SK-N-SH (cell line): ENCODE results near the gene RBL1. TPM values are rescaled to one million over a fixed set of nuclear protein-coding genes. Genes with fewer than 3 reads are reported as not detected.

Source experiments
- CTCF ChIA-PET: fragments of 300-600, 350-600 bp; formaldehyde crosslinking; extraction: SDS; loops from one replicate; lab custom pipeline; 2021; lab: Yijun Ruan, JAX
- POLR2A ChIA-PET: fragments of 350-600 bp; sonication (Branson Sonifier 250); formaldehyde crosslinking; extraction: SDS; loops from one replicate; lab custom pipeline; 2020; ENCODE audit warnings: antibody characterized with exemption, inconsistent platforms; lab: Yijun Ruan, JAX
- DNase-seq: peaks from one replicate; pipeline ENCODE4 v3.0.0; 2012
- H2AFZ ChIP-seq: fragments of 200-600 bp; sonication (generic); 2 replicates; pipeline ENCODE4 v1.8.1; 2016; ENCODE audit warnings: antibody characterized with exemption, mild to moderate bottlenecking, low read depth
- H3F3A ChIP-seq: fragments of 200-600 bp; sonication (generic); replicated peaks from 2 replicates; pipeline ENCODE3; 2016; ENCODE audit warnings: antibody characterized with exemption, mild to moderate bottlenecking; ENCODE audit not compliant: insufficient read depth
- H3K27ac ChIP-seq, 2 experiments: fragments of 200-500 bp in 1 of 2; fragments of 200-600 bp in 1 of 2; sonication (Bioruptor generic) in 1 of 2; sonication (generic), shearing (Covaris generic) in 1 of 2; 2 replicates each; pipeline versions ENCODE4 v1.5.1 to v1.6.1; 2014 to 2016; ENCODE audit warnings: low read depth in 2 of 2, inconsistent platforms in 1 of 2, low read length in 1 of 2, mild to moderate bottlenecking in 1 of 2, mixed read lengths in 1 of 2
- H3K27me3 ChIP-seq: fragments of 200-600 bp; sonication (generic), shearing (Covaris generic); 2 replicates; pipeline ENCODE4 v1.6.1; 2016; ENCODE audit warnings: mixed run types; ENCODE audit not compliant: insufficient read depth
- H3K36me3 ChIP-seq, 2 experiments: fragments of 200-500 bp in 1 of 2; fragments of 200-600 bp in 1 of 2; sonication (Bioruptor generic) in 1 of 2; sonication (generic) in 1 of 2; replicated peaks in 1 of 2; 2 replicates each; pipeline versions ENCODE3 to v1.5.1; 2014 to 2016; ENCODE audit warnings: low read length in 1 of 2, mild to moderate bottlenecking in 1 of 2; ENCODE audit not compliant: insufficient read depth in 2 of 2, control insufficient read depth in 1 of 2
- H3K4me1 ChIP-seq, 2 experiments: fragments of 200-500 bp in 1 of 2; fragments of 200-600 bp in 1 of 2; sonication (Bioruptor generic) in 1 of 2; sonication (generic), shearing (Covaris generic) in 1 of 2; 2 replicates each; pipeline versions ENCODE4 v1.5.1 to v1.6.1; 2014 to 2016; ENCODE audit warnings: low read depth in 1 of 2, low read length in 1 of 2, mixed run types in 1 of 2; ENCODE audit not compliant: insufficient read depth in 2 of 2, control insufficient read depth in 1 of 2
- H3K4me2 ChIP-seq: fragments of 200-600 bp; sonication (generic), shearing (Covaris generic); 2 replicates; pipeline ENCODE4 v1.6.1; 2017; ENCODE audit warnings: mixed run types
- H3K4me3 ChIP-seq, 2 experiments: fragments of 200-500 bp in 1 of 2; fragments of 200-600 bp in 1 of 2; sonication (Bioruptor generic) in 1 of 2; sonication (generic), shearing (Covaris generic) in 1 of 2; 2 replicates each; pipeline versions ENCODE4 v1.5.1 to v1.8.1; 2014 to 2016; ENCODE audit warnings: low read depth in 2 of 2, inconsistent platforms in 1 of 2, low read length in 1 of 2, mild to moderate bottlenecking in 1 of 2, mixed read lengths in 1 of 2, moderate library complexity in 1 of 2
- H3K79me2 ChIP-seq: fragments of 200-600 bp; sonication (generic); 2 replicates; pipeline ENCODE4 v1.8.1; 2017; ENCODE audit warnings: mild to moderate bottlenecking; ENCODE audit not compliant: insufficient read depth
- H3K9ac ChIP-seq: fragments of 200-600 bp; sonication (generic); 2 replicates; pipeline ENCODE4 v1.6.1; 2017; ENCODE audit warnings: mixed run types
- H3K9me2 ChIP-seq: fragments of 200-600 bp; sonication (generic); 2 replicates; pipeline ENCODE4 v1.6.1; 2017; ENCODE audit warnings: mixed run types
- H3K9me3 ChIP-seq: fragments of 200-600 bp; sonication (generic); 2 replicates; pipeline ENCODE4 v1.6.1; 2017; ENCODE audit warnings: mixed run types, mild to moderate bottlenecking, moderate library complexity
- H4K20me1 ChIP-seq: fragments of 200-600 bp; sonication (generic); 2 replicates; pipeline ENCODE4 v1.6.1; 2017; ENCODE audit warnings: mild to moderate bottlenecking, mixed run types; ENCODE audit not compliant: insufficient read depth
- EZH2phosphoT487 ChIP-seq: fragments of 200-600 bp; sonication (generic); IDR thresholded peaks from 2 replicates; pipeline ENCODE4 v1.6.1; 2017; ENCODE audit warnings: low read depth, mixed run types, mild to moderate bottlenecking, antibody characterized with exemption, moderate library complexity, borderline replicate concordance
- GABPA ChIP-seq: IDR thresholded peaks from 2 replicates; pipeline ENCODE4 v1.4.0; 2012; ENCODE audit warnings: low read depth, mild to moderate bottlenecking
- GATA2 ChIP-seq: sonication (generic); formaldehyde crosslinking; IDR thresholded peaks from 2 replicates; pipeline ENCODE4 v1.5.0; 2020; ENCODE audit warnings: mild to moderate bottlenecking, missing genetic modification reagents
- JUND ChIP-seq: IDR thresholded peaks from 2 replicates; pipeline ENCODE4 v1.4.0; 2012
- MEF2A ChIP-seq: IDR thresholded peaks from 2 replicates; pipeline ENCODE4 v1.4.0; 2012; ENCODE audit warnings: low read depth, borderline replicate concordance
- MXI1 ChIP-seq: IDR thresholded peaks from 2 replicates; pipeline ENCODE4 v1.6.1; 2012; ENCODE audit warnings: mild to moderate bottlenecking, low read depth, low read length, improper control_type of control experiment
- NRF1 ChIP-seq: IDR thresholded peaks from 2 replicates; pipeline ENCODE4 v1.6.1; 2012; ENCODE audit warnings: low read depth, mild to moderate bottlenecking, low read length
- POLR2AphosphoS5 ChIP-seq: IDR thresholded peaks from 2 replicates; pipeline ENCODE4 v1.6.1; 2012; ENCODE audit warnings: low read depth, low read length
- RXRA ChIP-seq: IDR thresholded peaks from 2 replicates; pipeline ENCODE4 v1.4.0; 2012; ENCODE audit warnings: low read depth, mild to moderate bottlenecking, borderline replicate concordance
- SMC3 ChIP-seq: IDR thresholded peaks from 2 replicates; pipeline ENCODE4 v1.6.1; 2012; ENCODE audit warnings: low read depth, low read length, improper control_type of control experiment
- TEAD4 ChIP-seq: IDR thresholded peaks from 2 replicates; pipeline ENCODE4 v1.4.0; 2012; ENCODE audit warnings: mild to moderate bottlenecking, borderline replicate concordance; ENCODE audit not compliant: insufficient read depth
- YY1 ChIP-seq: IDR thresholded peaks from 2 replicates; pipeline ENCODE4 v1.4.0; 2012; ENCODE audit warnings: low read depth, mild to moderate bottlenecking
- WGBS: methylation state at CpG from one replicate; pipeline ENCODE4 v1.1.6; 2017; ENCODE audit warnings: low lambda C conversion rate; 5-methylcytosine and 5-hydroxymethylcytosine counted together
- polyA plus RNA-seq, 3 experiments: library from polyadenylated mRNA; depleted of rRNA; stranded (reverse); fragments of >200 nt; gene quantifications; 2 replicates each; pipeline ENCODE4 v1.2.3, GENCODE V29; 2012
- TF ChIP-seq, protein P1 (sequence below): fragments of 150-350 bp; IDR thresholded peaks from 2 replicates; pipeline ENCODE4 v1.6.1; 2016; ENCODE audit warnings: mild to moderate bottlenecking, low read depth, low read length
- TF ChIP-seq, protein P2 (sequence below): IDR thresholded peaks from 2 replicates; pipeline ENCODE4 v1.4.0; 2012; ENCODE audit warnings: low read depth
- TF ChIP-seq, protein P3 (sequence below): IDR thresholded peaks from 2 replicates; pipeline ENCODE4 v1.4.0; 2012; ENCODE audit warnings: low read depth, borderline replicate concordance

Gene RBL1
- polyA plus RNA-seq, 1 of the 3 experiments (the other 2 are of a cell fraction): 2.5 TPM

GRCh38 chr20:37133952-37134351 is 38.2 kb upstream of the RBL1 start:
- no peak overlapping the region for H2AFZ ChIP-seq
- H3K4me1 ChIP-seq: peaks cover 0 to 3% of the 10 kb centered on the region in 2 experiments; a peak in 1 of 4 replicates
- no peaks in the 10 kb centered on the region for H3K36me3 ChIP-seq
- H3K4me3 ChIP-seq: no peak overlapping the region
- no peaks in the 10 kb centered on the region for H3K27me3 ChIP-seq
- DNase-seq: peak; percentile 25
- no peaks in the 10 kb centered on the region for H3K79me2 ChIP-seq
- H3F3A ChIP-seq: no peaks in the 10 kb centered on the region
- POLR2A ChIA-PET: no interaction called here
- H3K27ac ChIP-seq: no peak overlapping the region
- H4K20me1 ChIP-seq: no peaks in the 10 kb centered on the region
- H3K9me2 ChIP-seq: no peaks in the 10 kb centered on the region
- H3K4me2 ChIP-seq: no peak overlapping the region
- TF ChIP-seq GABPA: no peak
- TF ChIP-seq, all 33 proteins: peak for 0
- CTCF ChIA-PET: no interaction called here
- Histone ChIP-seq H3K9ac (no peak overlapping the region), H3K9me3 (no peaks in the 10 kb centered on the region)
- WGBS: 97% methylated on average over 2 of the region's 2 CpGs

DNA sequence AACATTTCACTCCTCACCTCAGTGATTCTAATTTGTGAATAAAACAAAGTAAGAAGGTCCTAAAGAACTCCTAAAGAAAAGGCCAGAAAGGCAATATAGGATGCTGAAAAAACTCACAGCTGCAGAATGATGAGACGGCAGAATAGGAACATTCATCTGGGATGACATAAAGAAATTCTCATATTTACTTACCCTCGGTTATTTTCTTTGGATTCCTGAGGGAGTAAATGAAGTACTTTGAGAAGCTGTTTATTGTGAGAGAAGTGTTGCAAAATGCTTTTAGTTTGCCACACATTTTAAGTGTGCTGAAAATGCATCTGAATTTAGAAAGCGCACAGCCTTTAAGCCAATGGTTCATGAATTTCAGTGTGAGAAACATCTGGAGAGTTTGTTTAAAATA is 35.7 kb upstream of the RBL1 start:
- WGBS: 87% methylated on average over 3 of the region's 3 CpGs
- Histone ChIP-seq H3K4me3 (no peak overlapping the region), H3K9me2 (no peaks in the 10 kb centered on the region), H4K20me1 (no peaks in the 10 kb centered on the region), H3K27ac (no peak overlapping the region)
- POLR2A ChIA-PET: no interaction called here
- CTCF ChIA-PET: no interaction called here
- TF ChIP-seq, protein P1, sequence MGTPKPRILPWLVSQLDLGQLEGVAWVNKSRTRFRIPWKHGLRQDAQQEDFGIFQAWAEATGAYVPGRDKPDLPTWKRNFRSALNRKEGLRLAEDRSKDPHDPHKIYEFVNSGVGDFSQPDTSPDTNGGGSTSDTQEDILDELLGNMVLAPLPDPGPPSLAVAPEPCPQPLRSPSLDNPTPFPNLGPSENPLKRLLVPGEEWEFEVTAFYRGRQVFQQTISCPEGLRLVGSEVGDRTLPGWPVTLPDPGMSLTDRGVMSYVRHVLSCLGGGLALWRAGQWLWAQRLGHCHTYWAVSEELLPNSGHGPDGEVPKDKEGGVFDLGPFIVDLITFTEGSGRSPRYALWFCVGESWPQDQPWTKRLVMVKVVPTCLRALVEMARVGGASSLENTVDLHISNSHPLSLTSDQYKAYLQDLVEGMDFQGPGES: no peak
- TF ChIP-seq NRF1 (no peak), MEF2A (no peak), GATA2 (no peak), EZH2phosphoT487 (no peak), RXRA (no peak), MXI1 (no peak), POLR2AphosphoS5 (no peak), YY1 (no peak), TEAD4 (no peak), SMC3 (no peak), JUND (no peak)
- TF ChIP-seq, protein P2, sequence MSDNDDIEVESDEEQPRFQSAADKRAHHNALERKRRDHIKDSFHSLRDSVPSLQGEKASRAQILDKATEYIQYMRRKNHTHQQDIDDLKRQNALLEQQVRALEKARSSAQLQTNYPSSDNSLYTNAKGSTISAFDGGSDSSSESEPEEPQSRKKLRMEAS: no peak
- TF ChIP-seq, protein P3, sequence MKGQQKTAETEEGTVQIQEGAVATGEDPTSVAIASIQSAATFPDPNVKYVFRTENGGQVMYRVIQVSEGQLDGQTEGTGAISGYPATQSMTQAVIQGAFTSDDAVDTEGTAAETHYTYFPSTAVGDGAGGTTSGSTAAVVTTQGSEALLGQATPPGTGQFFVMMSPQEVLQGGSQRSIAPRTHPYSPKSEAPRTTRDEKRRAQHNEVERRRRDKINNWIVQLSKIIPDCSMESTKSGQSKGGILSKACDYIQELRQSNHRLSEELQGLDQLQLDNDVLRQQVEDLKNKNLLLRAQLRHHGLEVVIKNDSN: no peak
- TF ChIP-seq, all 33 proteins: peak for 0
- Histone ChIP-seq H3K79me2 (no peaks in the 10 kb centered on the region), H3K4me1 (peaks cover 0 to 3% of the 10 kb centered on the region in 2 experiments; a peak in 1 of 4 replicates), H3K9me3 (no peaks in the 10 kb centered on the region), H3K27me3 (no peaks in the 10 kb centered on the region), H3F3A (no peaks in the 10 kb centered on the region), H3K9ac (no peak overlapping the region), H3K36me3 (no peaks in the 10 kb centered on the region), H2AFZ (no peak overlapping the region), H3K4me2 (no peak overlapping the region)
- no peak for DNase-seq
